ENCODE results near the gene SMIM32. TPM values are rescaled to one million over a fixed set of nuclear protein-coding genes. Genes with fewer than 3 reads are reported as not detected.

SMIM32 gene
- total and polyA plus RNA-seq, 2 experiments from 2014 or later = 0.27 to 0.56 TPM

DNA sequence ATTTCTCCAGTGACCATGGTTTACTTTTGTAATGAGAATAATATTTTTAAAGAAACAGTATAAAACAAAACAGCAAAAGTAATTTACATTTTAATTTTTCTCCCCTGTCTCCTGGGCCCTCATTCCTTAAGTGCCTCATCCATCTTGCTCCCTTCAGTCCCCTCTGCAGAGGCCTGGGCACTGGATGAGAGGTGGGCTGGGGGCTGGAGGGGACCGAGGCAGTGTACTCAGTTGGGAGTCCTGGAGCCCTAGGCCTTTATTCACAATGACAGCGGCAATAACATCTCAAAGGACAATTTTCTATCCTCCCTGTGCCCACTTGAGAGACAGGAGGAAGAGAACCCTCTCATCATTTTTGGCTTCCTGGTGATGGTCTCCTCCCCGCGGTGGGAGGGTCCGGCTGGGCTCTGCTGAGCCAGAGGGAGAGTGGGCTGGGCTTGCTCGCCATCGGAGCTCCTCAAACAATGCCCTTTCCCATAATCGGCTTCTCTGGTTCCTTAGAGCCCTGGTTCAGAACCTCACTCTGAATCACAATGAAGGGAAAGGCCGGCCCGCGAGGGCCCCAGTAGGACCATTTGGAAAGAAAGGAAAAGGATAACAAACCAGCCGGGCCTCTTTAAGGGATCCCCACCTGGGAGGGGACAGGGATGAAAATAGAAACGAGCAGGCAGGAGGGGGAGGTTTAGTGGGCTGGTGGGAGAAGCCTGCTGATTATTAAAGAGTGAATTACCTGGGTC lies 9.7 kb upstream of the SMIM32 start:
- Mint-ChIP-seq H3K4me3 (peak overlapping the region; percentile 60), H3K27ac (no peak overlapping the region; the same call in 1 of the 2 replicates), H3K4me1 (peaks cover 35% of the 10 kb centered on the region), H3K9me3 (peaks cover 15% of the 10 kb centered on the region; the same call in 2 of the 3 replicates), H3K36me3 (ENCODE audit: low read depth) (peaks cover 7% of the 10 kb centered on the region; the same call in 2 of the 3 replicates), H3K27me3 (ENCODE audit: insufficient read depth, low read depth, poor library complexity) (peaks cover 84% of the 10 kb centered on the region)
- Histone ChIP-seq H3K4me1 (ENCODE audit: insufficient read depth) (peaks cover 22% of the 10 kb centered on the region), H3K4me2 (peak overlapping the region; percentile 44; the same call in 1 of the 2 replicates), H4K20me1 (replicated peaks; ENCODE audit: insufficient read depth) (peaks cover 5% of the 10 kb centered on the region; the same call in 1 of the 2 replicates), H2AFZ (no peak overlapping the region), H3K4me3 (peak overlapping the region; percentile 17; the same call in 1 of the 2 replicates), H3K27me3 (ENCODE audit: insufficient read depth) (peaks cover 95% of the 10 kb centered on the region), H3K36me3 (ENCODE audit: insufficient read depth) (no peaks in the 10 kb centered on the region), H3K27ac (ENCODE audit: low read depth) (no peak overlapping the region), H3K9me2 (ENCODE audit: insufficient read depth) (no peaks in the 10 kb centered on the region), H3F3A (replicated peaks; ENCODE audit: low read depth) (0 out of 2 replicates have a peak, but pooled peaks cover 3% of the 10 kb centered on the region), H3K79me2 (replicated peaks; ENCODE audit: insufficient read depth) (no peaks in the 10 kb centered on the region)
- TF ChIP-seq NANOG (IDR thresholded peaks at IDR 0.05; ENCODE audit: borderline replicate concordance) (peak; percentile 80; the same call in 1 of the 2 replicates), POLR2AphosphoS5 (IDR thresholded peaks at IDR 0.05; ENCODE audit: low read depth) (0 out of 2 replicates have a peak, but pooled peaks have one; percentile 29), CREB1 (CRISPR knock-in tag; IDR thresholded peaks at IDR 0.05; ENCODE audit: low read depth) (no peak)
- TF ChIP-seq, protein P1, sequence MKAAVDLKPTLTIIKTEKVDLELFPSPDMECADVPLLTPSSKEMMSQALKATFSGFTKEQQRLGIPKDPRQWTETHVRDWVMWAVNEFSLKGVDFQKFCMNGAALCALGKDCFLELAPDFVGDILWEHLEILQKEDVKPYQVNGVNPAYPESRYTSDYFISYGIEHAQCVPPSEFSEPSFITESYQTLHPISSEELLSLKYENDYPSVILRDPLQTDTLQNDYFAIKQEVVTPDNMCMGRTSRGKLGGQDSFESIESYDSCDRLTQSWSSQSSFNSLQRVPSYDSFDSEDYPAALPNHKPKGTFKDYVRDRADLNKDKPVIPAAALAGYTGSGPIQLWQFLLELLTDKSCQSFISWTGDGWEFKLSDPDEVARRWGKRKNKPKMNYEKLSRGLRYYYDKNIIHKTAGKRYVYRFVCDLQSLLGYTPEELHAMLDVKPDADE (IDR thresholded peaks at IDR 0.05) = no peak
- ATAC-seq (peak; percentile 93), DNase-seq (ENCODE audit: low spot score) (peak; percentile 95)

DNA sequence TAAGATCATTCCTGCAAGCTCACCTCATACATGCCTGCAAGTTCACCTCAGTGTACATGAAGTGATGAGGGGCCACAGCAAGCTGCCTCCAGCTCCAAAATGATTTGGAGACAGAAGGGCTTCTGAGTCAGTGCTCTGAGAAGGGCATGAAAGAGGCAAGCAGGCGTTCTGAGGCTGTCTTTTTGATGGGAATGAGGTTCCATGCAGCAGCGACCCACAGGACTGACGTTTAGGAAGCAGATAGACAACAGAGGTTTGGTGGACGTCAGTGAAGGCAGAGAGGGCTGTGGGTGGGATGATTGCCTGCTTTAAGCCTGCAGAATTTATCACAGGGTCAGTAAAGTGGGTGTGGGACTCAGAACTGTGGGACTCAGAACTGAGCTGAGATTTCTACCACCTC lies 8.9 kb upstream of the SMIM32 start:
- no peak overlapping the region for H3K27ac Mint-ChIP-seq
- Histone ChIP-seq H4K20me1 (replicated peaks; ENCODE audit: insufficient read depth) (peaks cover 5% of the 10 kb centered on the region; the same call in 1 of the 2 replicates), H3F3A (replicated peaks; ENCODE audit: low read depth) (0 out of 2 replicates have a peak, but pooled peaks cover 3% of the 10 kb centered on the region), H3K27ac (ENCODE audit: low read depth) (no peak overlapping the region), H2AFZ (no peak overlapping the region), H3K4me3 (no peak overlapping the region), H3K4me1 (ENCODE audit: insufficient read depth) (peaks cover 22% of the 10 kb centered on the region), H3K27me3 (ENCODE audit: insufficient read depth) (peaks cover 95% of the 10 kb centered on the region), H3K4me2 (0 out of 2 replicates have a peak overlapping the region, but pooled peaks have one; percentile 9), H3K9me2 (ENCODE audit: insufficient read depth) (no peaks in the 10 kb centered on the region), H3K79me2 (replicated peaks; ENCODE audit: insufficient read depth) (no peaks in the 10 kb centered on the region), H3K36me3 (ENCODE audit: insufficient read depth) (no peaks in the 10 kb centered on the region)
- peaks cover 7% of the 10 kb centered on the region; the same call in 2 of the 3 replicates for H3K36me3 Mint-ChIP-seq (ENCODE audit: low read depth)
- peaks cover 80% of the 10 kb centered on the region for H3K27me3 Mint-ChIP-seq (ENCODE audit: insufficient read depth, low read depth, poor library complexity)
- ATAC-seq = no peak
- peaks cover 15% of the 10 kb centered on the region; the same call in 2 of the 3 replicates for H3K9me3 Mint-ChIP-seq
- H3K4me1 Mint-ChIP-seq = peaks cover 35% of the 10 kb centered on the region
- H3K4me3 Mint-ChIP-seq = no peak overlapping the region
- no peak for DNase-seq (ENCODE audit: low spot score)
- TF ChIP-seq, protein P2, sequence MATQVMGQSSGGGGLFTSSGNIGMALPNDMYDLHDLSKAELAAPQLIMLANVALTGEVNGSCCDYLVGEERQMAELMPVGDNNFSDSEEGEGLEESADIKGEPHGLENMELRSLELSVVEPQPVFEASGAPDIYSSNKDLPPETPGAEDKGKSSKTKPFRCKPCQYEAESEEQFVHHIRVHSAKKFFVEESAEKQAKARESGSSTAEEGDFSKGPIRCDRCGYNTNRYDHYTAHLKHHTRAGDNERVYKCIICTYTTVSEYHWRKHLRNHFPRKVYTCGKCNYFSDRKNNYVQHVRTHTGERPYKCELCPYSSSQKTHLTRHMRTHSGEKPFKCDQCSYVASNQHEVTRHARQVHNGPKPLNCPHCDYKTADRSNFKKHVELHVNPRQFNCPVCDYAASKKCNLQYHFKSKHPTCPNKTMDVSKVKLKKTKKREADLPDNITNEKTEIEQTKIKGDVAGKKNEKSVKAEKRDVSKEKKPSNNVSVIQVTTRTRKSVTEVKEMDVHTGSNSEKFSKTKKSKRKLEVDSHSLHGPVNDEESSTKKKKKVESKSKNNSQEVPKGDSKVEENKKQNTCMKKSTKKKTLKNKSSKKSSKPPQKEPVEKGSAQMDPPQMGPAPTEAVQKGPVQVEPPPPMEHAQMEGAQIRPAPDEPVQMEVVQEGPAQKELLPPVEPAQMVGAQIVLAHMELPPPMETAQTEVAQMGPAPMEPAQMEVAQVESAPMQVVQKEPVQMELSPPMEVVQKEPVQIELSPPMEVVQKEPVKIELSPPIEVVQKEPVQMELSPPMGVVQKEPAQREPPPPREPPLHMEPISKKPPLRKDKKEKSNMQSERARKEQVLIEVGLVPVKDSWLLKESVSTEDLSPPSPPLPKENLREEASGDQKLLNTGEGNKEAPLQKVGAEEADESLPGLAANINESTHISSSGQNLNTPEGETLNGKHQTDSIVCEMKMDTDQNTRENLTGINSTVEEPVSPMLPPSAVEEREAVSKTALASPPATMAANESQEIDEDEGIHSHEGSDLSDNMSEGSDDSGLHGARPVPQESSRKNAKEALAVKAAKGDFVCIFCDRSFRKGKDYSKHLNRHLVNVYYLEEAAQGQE (IDR thresholded peaks at IDR 0.05; ENCODE audit: unreplicated experiment) = no peak
- TF ChIP-seq, protein P3, sequence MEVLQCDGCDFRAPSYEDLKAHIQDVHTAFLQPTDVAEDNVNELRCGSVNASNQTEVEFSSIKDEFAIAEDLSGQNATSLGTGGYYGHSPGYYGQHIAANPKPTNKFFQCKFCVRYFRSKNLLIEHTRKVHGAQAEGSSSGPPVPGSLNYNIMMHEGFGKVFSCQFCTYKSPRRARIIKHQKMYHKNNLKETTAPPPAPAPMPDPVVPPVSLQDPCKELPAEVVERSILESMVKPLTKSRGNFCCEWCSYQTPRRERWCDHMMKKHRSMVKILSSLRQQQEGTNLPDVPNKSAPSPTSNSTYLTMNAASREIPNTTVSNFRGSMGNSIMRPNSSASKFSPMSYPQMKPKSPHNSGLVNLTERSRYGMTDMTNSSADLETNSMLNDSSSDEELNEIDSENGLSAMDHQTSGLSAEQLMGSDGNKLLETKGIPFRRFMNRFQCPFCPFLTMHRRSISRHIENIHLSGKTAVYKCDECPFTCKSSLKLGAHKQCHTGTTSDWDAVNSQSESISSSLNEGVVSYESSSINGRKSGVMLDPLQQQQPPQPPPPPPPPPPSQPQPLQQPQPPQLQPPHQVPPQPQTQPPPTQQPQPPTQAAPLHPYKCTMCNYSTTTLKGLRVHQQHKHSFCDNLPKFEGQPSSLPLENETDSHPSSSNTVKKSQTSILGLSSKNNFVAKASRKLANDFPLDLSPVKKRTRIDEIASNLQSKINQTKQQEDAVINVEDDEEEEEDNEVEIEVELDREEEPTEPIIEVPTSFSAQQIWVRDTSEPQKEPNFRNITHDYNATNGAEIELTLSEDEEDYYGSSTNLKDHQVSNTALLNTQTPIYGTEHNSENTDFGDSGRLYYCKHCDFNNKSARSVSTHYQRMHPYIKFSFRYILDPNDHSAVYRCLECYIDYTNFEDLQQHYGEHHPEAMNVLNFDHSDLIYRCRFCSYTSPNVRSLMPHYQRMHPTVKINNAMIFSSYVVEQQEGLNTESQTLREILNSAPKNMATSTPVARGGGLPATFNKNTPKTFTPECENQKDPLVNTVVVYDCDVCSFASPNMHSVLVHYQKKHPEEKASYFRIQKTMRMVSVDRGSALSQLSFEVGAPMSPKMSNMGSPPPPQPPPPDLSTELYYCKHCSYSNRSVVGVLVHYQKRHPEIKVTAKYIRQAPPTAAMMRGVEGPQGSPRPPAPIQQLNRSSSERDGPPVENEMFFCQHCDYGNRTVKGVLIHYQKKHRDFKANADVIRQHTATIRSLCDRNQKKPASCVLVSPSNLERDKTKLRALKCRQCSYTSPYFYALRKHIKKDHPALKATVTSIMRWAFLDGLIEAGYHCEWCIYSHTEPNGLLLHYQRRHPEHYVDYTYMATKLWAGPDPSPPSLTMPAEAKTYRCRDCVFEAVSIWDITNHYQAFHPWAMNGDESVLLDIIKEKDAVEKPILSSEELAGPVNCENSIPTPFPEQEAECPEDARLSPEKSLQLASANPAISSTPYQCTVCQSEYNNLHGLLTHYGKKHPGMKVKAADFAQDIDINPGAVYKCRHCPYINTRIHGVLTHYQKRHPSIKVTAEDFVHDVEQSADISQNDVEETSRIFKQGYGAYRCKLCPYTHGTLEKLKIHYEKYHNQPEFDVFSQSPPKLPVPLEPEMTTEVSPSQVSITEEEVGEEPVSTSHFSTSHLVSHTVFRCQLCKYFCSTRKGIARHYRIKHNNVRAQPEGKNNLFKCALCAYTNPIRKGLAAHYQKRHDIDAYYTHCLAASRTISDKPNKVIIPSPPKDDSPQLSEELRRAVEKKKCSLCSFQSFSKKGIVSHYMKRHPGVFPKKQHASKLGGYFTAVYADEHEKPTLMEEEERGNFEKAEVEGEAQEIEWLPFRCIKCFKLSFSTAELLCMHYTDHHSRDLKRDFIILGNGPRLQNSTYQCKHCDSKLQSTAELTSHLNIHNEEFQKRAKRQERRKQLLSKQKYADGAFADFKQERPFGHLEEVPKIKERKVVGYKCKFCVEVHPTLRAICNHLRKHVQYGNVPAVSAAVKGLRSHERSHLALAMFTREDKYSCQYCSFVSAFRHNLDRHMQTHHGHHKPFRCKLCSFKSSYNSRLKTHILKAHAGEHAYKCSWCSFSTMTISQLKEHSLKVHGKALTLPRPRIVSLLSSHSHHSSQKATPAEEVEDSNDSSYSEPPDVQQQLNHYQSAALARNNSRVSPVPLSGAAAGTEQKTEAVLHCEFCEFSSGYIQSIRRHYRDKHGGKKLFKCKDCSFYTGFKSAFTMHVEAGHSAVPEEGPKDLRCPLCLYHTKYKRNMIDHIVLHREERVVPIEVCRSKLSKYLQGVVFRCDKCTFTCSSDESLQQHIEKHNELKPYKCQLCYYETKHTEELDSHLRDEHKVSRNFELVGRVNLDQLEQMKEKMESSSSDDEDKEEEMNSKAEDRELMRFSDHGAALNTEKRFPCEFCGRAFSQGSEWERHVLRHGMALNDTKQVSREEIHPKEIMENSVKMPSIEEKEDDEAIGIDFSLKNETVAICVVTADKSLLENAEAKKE (CRISPR knock-in tag; IDR thresholded peaks at IDR 0.05) = no peak
- no peak for TF ChIP-seq ZNF114 (CRISPR knock-in tag; IDR thresholded peaks at IDR 0.05)

All from GM23338 (cell line).